HL-60 (cell line): Measurements from ENCODE around the gene ATXN7L1.

Experiments
- DNase-seq, 2 experiments: peaks; one replicate each; pipeline ENCODE4 v3.0.0-alpha.2; 2010 to 2020; ENCODE audit warnings: low read depth in 1 of 2, low spot score in 1 of 2
- H3K27ac ChIP-seq: fragments of 250-450 bp; sonication (Bioruptor Pico); replicated peaks from 2 replicates; pipeline ENCODE4 v1.5.1; 2020; ENCODE audit warnings: mild to moderate bottlenecking, moderate library complexity
- H3K27me3 ChIP-seq: fragments of 250-450 bp; sonication (Bioruptor Pico); 2 replicates; pipeline ENCODE4 v1.5.1; 2021; ENCODE audit warnings: mild to moderate bottlenecking, moderate library complexity; ENCODE audit not compliant: insufficient read depth, poor library complexity, severe bottlenecking
- H3K4me3 ChIP-seq: replicated peaks from 2 replicates; pipeline ENCODE4 v1.5.1; 2011; ENCODE audit warnings: mild to moderate bottlenecking, control low read depth, low read length; ENCODE audit not compliant: insufficient read depth
- GABPA ChIP-seq: IDR thresholded peaks from 2 replicates; pipeline ENCODE4 v1.6.1; 2012; ENCODE audit warnings: low read depth
- POLR2AphosphoS5 ChIP-seq: IDR thresholded peaks from 2 replicates; pipeline ENCODE4 v1.6.1; 2012; ENCODE audit warnings: low read depth
- SPI1 ChIP-seq: IDR thresholded peaks from 2 replicates; pipeline ENCODE4 v1.6.1; 2012; ENCODE audit warnings: low read depth, mild to moderate bottlenecking, borderline replicate concordance
- TF ChIP-seq, protein P1 (sequence below): IDR thresholded peaks from one replicate; pipeline ENCODE4 v1.5.1; 2011; ENCODE audit warnings: low read length, control low read depth, inconsistent platforms; ENCODE audit not compliant: insufficient read depth
- TF ChIP-seq, protein P2 (sequence below): IDR thresholded peaks from 2 replicates; pipeline ENCODE4 v1.6.1; 2012; ENCODE audit warnings: low read depth; ENCODE audit not compliant: insufficient replicate concordance

Gene ATXN7L1

DNA sequence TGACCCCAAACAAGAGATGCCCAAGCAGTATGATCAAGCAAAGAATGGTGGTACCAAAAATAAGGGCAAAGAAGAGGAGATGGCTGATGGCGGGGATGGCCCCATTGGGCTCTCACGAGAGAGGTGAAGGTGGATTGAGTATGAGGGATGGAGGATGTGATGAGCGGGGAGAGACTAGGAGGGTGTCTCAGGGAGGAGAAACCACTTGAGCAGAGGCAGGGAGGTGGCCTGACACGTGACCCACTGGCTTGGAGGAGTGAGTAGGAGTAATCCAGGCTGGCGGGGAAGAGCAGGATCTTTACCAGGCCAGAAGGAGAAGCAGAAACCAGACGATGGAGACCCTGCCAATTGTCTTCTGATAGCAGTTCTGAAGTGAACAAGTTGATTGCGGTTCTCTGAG, 33.3 kb upstream of the ATXN7L1 start:
- TF ChIP-seq SPI1 (no peak), GABPA (no peak), POLR2AphosphoS5 (no peak)
- TF ChIP-seq, protein P1, sequence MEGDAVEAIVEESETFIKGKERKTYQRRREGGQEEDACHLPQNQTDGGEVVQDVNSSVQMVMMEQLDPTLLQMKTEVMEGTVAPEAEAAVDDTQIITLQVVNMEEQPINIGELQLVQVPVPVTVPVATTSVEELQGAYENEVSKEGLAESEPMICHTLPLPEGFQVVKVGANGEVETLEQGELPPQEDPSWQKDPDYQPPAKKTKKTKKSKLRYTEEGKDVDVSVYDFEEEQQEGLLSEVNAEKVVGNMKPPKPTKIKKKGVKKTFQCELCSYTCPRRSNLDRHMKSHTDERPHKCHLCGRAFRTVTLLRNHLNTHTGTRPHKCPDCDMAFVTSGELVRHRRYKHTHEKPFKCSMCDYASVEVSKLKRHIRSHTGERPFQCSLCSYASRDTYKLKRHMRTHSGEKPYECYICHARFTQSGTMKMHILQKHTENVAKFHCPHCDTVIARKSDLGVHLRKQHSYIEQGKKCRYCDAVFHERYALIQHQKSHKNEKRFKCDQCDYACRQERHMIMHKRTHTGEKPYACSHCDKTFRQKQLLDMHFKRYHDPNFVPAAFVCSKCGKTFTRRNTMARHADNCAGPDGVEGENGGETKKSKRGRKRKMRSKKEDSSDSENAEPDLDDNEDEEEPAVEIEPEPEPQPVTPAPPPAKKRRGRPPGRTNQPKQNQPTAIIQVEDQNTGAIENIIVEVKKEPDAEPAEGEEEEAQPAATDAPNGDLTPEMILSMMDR: no peak
- TF ChIP-seq, protein P2, sequence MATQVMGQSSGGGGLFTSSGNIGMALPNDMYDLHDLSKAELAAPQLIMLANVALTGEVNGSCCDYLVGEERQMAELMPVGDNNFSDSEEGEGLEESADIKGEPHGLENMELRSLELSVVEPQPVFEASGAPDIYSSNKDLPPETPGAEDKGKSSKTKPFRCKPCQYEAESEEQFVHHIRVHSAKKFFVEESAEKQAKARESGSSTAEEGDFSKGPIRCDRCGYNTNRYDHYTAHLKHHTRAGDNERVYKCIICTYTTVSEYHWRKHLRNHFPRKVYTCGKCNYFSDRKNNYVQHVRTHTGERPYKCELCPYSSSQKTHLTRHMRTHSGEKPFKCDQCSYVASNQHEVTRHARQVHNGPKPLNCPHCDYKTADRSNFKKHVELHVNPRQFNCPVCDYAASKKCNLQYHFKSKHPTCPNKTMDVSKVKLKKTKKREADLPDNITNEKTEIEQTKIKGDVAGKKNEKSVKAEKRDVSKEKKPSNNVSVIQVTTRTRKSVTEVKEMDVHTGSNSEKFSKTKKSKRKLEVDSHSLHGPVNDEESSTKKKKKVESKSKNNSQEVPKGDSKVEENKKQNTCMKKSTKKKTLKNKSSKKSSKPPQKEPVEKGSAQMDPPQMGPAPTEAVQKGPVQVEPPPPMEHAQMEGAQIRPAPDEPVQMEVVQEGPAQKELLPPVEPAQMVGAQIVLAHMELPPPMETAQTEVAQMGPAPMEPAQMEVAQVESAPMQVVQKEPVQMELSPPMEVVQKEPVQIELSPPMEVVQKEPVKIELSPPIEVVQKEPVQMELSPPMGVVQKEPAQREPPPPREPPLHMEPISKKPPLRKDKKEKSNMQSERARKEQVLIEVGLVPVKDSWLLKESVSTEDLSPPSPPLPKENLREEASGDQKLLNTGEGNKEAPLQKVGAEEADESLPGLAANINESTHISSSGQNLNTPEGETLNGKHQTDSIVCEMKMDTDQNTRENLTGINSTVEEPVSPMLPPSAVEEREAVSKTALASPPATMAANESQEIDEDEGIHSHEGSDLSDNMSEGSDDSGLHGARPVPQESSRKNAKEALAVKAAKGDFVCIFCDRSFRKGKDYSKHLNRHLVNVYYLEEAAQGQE: no peak
- no peak overlapping the region for H3K4me3 ChIP-seq
- H3K27me3 ChIP-seq: no peaks in the 10 kb centered on the region
- DNase-seq: no peak
- H3K27ac ChIP-seq: no peak overlapping the region

DNA sequence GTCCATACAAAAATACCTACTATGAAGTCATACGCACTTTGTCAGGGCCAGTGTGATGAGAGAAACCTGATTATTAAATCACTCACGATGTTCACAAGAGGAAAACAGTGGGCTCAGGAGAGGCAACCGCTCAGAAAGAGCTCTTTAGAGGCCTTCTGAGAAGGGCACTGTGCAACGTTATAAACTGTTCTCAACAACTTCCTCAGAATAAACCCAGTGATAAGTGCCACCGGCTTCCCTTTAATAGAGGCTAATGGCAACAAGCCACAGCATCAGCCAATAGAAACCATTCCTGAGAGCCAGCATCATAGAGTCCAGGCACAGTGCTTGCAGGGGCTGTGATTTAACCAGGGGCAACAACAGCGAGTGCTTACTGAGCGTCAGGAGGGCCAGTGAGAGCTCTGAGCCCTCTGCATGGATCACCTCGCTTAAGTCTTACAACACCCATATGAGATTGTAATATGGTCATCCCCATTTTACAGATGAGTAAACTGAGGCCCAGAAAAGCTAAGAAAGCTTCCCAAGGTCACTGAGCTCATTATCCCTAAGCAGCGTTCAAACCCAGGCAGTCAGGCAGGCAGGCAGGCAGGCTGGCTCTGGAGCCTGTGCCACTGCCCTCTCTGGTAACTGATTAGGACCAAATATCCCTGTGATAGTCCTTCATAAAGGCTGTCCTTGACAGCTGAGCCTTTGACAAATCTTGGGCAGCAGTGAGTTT, 30.9 kb upstream of the ATXN7L1 start:
- DNase-seq: no peak
- no peaks in the 10 kb centered on the region for H3K27me3 ChIP-seq
- no peak overlapping the region for H3K4me3 ChIP-seq
- TF ChIP-seq, protein P2: no peak
- no peak for TF ChIP-seq POLR2AphosphoS5
- no peak for TF ChIP-seq GABPA
- TF ChIP-seq, protein P1: no peak
- TF ChIP-seq SPI1: no peak
- H3K27ac ChIP-seq: no peak overlapping the region

DNA sequence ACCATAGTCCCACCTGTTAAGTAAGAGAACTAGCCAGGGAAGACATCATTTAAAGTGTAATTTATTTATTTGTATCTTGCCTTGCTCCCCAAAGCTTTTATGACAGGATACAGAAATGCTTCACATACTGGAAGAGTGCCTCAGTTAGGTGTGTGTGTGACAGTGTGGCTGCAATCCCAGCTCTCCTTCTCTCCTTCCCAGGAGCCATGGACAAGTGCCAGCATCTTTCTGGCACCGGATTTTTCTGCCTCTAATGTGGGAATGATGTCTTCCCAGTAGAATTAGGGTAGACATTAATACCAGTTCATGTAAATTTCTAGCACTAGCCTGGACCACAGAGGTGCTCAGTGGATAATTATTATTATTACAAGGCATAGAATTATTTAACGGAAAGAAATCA, 30.3 kb upstream of the ATXN7L1 start:
- TF ChIP-seq, protein P2: no peak
- TF ChIP-seq, protein P1: no peak
- TF ChIP-seq POLR2AphosphoS5 (no peak), GABPA (no peak), SPI1 (no peak)

More for the DNA sequence above, 30.3 kb upstream of the ATXN7L1 start:
- H3K4me3 ChIP-seq: no peak overlapping the region
- H3K27ac ChIP-seq: no peak overlapping the region
- DNase-seq: no peak
- no peaks in the 10 kb centered on the region for H3K27me3 ChIP-seq
